GM10248 (cell line): ENCODE measurements around the gene CEP83.
A peak's percentile ranks its signal among the peaks of the same experiment; 100 is the strongest.
"Not testable (repeated sequence)": the region's sequence is repeated elsewhere in the genome, so short reads cannot be mapped to it uniquely, and the experiment has no call there.

Source experiments
- CTCF ChIA-PET: fragments of 300-600 bp; sonication (Branson Sonifier 250); formaldehyde crosslinking; extraction: SDS; loops from one replicate; lab custom pipeline; 2021; ENCODE audit warnings: antibody characterized with exemption; lab: Yijun Ruan, JAX
- POLR2A ChIA-PET: fragments of 350-650 bp; sonication (Branson Sonifier 250); formaldehyde crosslinking; extraction: SDS; loops from one replicate; lab custom pipeline; 2020; ENCODE audit warnings: antibody characterized with exemption; lab: Yijun Ruan, JAX
- DNase-seq: peaks from one replicate; pipeline ENCODE4 v3.0.0; 2012; ENCODE audit errors: extremely low spot score
- CTCF ChIP-seq: IDR thresholded peaks from 2 replicates; pipeline ENCODE4 v1.5.1; 2012; ENCODE audit warnings: mild to moderate bottlenecking, low read depth; ENCODE audit errors: extremely low read depth, missing control alignments, control extremely low read depth

CEP83 gene

DNA sequence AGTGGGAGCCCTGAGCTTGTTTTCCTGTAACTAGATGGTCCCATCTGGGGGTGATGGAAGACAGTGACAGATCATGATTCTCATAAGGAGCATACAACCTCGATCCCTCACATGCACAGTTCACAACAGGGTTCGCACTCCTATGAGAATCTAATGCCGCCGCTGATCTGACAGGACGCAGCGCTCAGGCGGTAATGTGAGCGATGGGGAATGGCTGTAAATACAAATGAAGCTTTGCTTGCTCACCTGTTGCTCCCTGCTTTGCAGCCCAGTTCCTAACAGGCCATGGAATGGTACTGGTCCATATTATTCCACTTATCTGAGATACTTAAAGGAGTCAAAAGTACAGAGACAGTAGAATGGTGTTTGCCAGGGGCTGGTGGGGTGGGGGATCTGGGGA lies 9.9 kb upstream of the CEP83 start:
- DNase-seq = no peak
- CTCF ChIA-PET = interaction anchor here (1.5 to 1.9 kb wide), 2 partner anchors 8 to 34 kb away, joined by 3 to 8 read pairs; no protein-coding TSS in a partner anchor
- POLR2A ChIA-PET = no interaction called here
- no peak for TF ChIP-seq CTCF

DNA sequence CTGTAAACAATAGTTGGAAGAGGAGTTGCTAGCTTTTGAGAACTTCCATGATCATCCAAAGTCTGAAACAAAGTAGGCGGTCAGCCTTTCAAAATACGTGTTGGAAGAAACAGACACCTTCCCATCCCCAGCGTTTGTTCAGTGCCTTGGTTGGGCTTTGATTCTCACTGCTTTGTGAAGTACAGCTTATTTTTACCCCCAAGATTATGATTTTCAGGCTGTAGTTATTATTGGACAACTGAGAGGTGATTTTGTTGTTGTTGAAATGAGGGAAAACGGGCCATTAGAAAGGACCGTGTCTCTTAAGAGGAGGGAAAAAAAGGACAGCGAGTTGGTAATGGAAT lies 921 bp upstream of the CEP83 start:
- ChIA-PET CTCF (no interaction called here), POLR2A (no interaction called here)
- no peak for DNase-seq
- no peak for TF ChIP-seq CTCF

- peak; percentile 17 for DNase-seq
- no peak for TF ChIP-seq CTCF
- ChIA-PET CTCF (interaction anchor here (1.1 kb wide), 1 partner anchor 358 kb away, joined by 3 read pairs; no protein-coding TSS in a partner anchor), POLR2A (interaction anchor here (0.5 kb wide), 1 partner anchor 1503 kb away, joined by 3 read pairs; no protein-coding TSS in a partner anchor)
Measured at GRCh38 chr12:94458877-94459727, 565 bp downstream of the CEP83 start.

- DNase-seq = no peak
- ChIA-PET CTCF (interaction anchor here (1.1 kb wide), 1 partner anchor 168 kb away, joined by 3 read pairs; no protein-coding TSS in a partner anchor), POLR2A (no interaction called here)
- TF ChIP-seq CTCF = no peak
Measured at GRCh38 chr12:94457311-94457710, 2.4 kb downstream of the CEP83 start.

GRCh38 chr12:94454318-94454717 lies 5.3 kb downstream of the CEP83 start:
- ChIA-PET CTCF (interaction anchor here (0.7 to 0.9 kb wide), 2 partner anchors 19 to 71 kb away, joined by 3 read pairs; no protein-coding TSS in a partner anchor), POLR2A (interaction anchor here (0.6 kb wide), 2 partner anchors 362 to 958 kb away, joined by 3 to 6 read pairs; no protein-coding TSS in a partner anchor)
- DNase-seq = not testable (repeated sequence)

- no peak for DNase-seq
- no peak for TF ChIP-seq CTCF
- POLR2A ChIA-PET = no interaction called here
- CTCF ChIA-PET = no interaction called here
Measured at GRCh38 chr12:94445662-94446061, 14.0 kb downstream of the CEP83 start.

DNA sequence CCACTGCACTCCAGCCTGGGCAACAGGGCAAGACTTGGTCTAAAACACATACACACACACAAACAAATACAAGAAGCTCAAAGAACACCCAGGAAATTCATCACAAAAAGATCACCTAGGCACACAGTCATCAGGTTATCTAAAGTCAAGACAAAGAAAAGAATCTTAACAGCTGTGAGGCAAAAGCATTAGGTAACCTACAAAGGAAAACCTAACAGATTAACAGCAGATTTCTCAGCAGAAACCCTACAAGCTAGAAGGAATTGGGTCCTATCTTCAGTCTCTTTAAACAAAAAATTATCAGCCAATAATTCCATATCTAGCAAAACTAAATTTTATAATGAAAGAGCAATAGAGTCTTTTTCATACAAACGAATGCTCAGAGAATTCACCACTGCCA lies 22.4 kb downstream of the CEP83 start:
- no peak for TF ChIP-seq CTCF
- ChIA-PET CTCF (no interaction called here), POLR2A (no interaction called here)
- DNase-seq = no peak
